ENCODE results near the gene SLFNL1.

DNA sequence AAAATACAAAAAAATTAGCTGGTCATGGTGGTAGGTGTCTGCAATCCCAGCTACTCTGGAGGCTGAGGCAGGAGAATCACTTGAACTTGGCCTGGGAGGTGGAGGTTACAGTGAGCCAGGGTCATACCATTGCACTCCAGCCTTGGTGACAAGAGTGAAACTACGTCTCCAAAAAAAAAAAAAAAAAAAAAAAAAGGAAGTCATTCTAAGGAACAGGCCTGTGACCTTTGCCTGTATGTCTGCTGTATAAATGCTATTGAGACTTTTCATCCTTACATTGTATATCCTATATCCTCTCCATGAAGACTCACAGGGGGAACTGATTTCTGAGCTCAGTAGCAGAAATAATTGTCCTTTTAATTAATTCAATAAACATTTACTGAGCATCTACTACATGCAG lies 49.6 kb downstream of the SLFNL1 start:
- TF ChIP-seq YY1 (IDR thresholded peaks at IDR 0.05; ENCODE audit: insufficient read depth, insufficient read length) (no peak), ZNF274 (IDR thresholded peaks at IDR 0.05; ENCODE audit: low read depth, low read length) (no peak), SUZ12 (IDR thresholded peaks at IDR 0.05; ENCODE audit: extremely low read depth, insufficient read depth, insufficient read length) (no peak)

All from NT2/D1 (cell line).